Central memory CD4-positive, alpha-beta T cell (primary cell): ENCODE measurements around the gene KCNQ1OT1.
A peak's percentile ranks its signal among the peaks of the same experiment; 100 is the strongest.

ENCODE experiments used
- DNase-seq: peaks from one replicate; pipeline ENCODE4 v3.0.0; 2022
- total RNA-seq, 3 experiments: gene quantifications; one replicate each; lab custom pipeline; 2026; lab: John Stamatoyannopoulos, UW

Gene KCNQ1OT1
- total RNA-seq, result 5.3 to 34.1 (median 10.9) reads per million in 3 experiments

- DNase-seq, result peak; percentile 87
These were observed at the start of gene KCNQ1OT1 for GRCh38 chr11:2699531-2700414. TSS of gene KCNQ1OT1 (minus strand) at chr11:2699994.

DNA sequence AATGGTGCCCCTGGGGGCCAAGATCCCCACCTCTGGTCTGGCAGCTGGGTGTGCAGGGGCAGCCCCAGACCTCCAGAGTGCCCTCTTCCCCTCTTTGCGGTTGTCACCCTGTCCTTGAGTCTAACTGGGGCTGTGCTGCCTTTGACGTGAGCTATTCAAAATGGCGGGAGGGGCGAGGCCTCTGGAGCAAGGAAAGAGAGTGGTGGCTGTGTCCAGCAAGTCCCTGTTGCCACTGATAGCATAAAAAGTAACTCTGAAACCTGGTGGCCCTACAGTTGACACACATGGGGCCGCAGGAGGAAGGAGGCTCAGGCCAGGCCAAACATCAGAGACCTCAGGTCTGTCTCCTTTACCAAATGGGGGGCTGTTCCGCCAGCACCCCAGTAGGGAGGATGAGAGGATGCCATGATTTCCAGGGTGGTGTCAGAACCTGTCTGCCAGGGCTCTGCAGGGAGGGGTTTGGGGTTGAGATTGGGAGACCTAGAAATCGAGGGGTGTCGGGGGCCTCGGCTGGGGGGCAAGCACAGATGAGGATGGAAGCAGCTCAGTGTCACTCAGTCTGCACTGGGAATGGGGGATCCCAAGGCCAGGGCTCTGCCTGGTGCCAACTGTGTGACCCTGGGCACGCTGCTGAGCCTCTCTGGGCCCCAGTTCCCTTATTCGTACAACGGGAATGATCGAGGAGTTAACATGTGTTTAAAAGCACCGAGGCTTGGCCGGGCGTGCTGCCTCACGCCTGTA, 49.2 kb upstream of the KCNQ1OT1 start:
- DNase-seq, result no peak

DNA sequence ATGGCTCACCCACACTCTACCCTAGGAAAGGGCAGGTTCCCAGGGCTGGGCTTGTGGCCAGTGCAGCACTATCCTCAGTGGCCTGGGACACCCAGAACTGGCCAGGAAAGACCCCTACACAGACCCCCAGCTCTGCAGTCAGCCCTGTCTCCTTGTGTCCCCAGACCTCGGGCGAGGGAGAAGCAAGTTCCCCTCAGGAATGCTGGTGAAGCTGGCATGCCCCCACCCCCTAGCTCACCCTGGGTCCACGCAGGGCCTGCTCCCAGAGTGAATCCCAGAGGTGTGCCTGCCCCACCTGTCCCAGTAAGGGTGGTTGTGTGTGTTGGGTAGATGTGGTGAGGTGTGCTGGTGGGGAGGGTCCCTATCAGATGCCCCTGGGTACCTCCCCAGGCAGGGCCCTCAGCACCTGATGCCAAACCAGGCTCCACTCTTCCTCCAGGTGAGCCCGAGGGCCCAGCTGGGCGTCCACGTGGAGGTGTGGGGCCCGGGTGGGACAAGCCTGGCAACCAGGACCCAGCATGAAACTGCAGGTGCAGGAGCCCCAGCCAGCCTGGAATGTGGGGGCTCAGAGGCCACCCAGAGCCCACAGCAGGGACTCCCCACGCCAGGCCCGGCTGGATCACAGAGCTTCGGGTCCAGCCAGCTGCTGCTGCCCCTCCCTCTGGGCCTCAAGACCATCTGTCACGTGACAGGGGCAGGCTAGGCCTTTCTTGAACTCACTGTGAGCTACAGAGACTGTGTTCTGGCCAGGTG, 48.4 kb upstream of the KCNQ1OT1 start:
- DNase-seq, result no peak

- no peak for DNase-seq
These were observed 47.6 kb upstream of the KCNQ1OT1 start for GRCh38 chr11:2747248-2748027.

DNA sequence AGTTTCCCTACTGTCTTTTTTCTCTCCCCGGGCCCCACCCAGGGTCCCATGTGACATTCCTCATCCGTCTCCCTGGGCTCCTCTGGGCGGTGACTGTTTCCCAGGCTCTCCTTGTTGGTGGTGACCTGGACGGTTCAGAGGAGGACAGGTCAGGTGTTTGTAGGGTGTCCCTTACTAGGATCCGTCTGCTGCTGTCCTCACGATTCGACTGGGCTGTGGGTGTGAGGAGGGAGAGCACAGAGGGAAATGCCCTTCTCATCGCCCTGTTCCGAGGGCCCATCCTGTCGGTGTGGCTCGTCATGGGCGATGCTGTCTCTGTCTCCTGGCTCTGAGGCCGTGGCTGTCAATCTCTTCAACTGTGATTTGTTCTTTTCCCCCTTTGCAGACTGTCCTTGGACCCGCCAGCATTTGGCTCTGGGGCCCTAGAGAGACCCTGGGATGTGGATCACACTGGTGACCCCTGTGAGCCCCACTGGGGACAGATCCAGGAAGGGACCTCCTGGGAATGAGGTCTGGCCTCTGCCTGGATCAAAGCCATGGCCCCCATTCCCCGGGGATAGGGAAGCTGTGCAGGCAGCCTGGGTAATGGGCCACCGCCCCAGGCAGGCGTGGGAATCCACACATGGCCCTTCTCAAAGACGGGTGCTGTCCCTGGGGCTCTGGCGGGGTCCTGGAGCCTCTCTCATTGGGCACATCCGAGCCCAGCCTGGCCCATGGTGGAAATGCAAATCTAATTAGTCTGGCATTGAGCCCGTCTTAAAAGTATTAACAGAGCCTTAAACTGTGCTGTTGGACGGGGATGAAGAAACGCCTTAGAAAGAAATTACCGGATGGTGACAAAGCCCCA, 46.8 kb upstream of the KCNQ1OT1 start:
- DNase-seq, result no peak

DNA sequence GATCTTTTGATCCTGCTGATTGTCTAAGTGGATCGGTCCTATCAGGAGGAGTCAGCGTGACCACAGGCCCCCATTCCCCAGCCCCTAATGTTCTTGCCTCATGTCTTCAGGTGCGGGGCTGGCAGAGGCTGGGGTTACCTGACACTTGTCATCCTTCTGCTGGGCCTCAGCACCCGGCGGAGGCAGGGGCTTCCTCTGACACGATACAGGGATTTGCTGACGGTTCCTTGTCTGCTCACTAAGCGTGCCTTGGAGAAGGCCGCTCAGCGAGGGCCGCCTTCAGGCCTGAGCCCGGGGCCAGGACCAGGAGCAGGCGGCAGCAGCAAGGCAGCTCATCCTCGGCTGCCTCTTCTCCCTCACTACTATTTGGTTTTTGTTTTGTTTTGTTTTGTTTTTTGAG, 45.7 kb upstream of the KCNQ1OT1 start:
- no peak for DNase-seq

DNA sequence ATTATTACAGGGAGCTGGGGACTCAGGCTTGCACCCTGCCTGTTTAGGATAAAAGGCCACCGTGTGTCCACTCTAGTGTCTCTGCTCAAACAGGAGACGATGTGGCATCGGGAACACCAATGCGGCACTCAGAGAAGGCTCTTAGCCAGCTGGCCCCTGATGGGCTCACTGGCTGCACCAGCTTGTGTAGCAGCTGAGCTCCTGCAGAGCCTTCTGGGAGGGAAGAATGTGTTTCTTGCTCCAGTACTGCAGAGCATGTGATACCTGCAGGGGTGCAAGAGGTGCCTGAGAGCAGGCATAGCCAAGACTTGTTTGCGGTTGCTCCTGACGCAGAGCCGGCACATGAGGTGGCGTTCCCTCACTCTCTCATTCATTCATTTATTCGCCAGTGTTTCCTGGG, 44.4 kb upstream of the KCNQ1OT1 start:
- DNase-seq, result no peak

- no peak for DNase-seq
These were observed 43.8 kb upstream of the KCNQ1OT1 start for GRCh38 chr11:2743427-2744110.

GRCh38 chr11:2742611-2743426, 43.0 kb upstream of the KCNQ1OT1 start:
- no peak for DNase-seq

- no peak for DNase-seq
These were observed 42.4 kb upstream of the KCNQ1OT1 start for GRCh38 chr11:2742201-2742600.

GRCh38 chr11:2741377-2742131, 41.8 kb upstream of the KCNQ1OT1 start:
- DNase-seq, result no peak

GRCh38 chr11:2741006-2741376, 41.2 kb upstream of the KCNQ1OT1 start:
- DNase-seq, result no peak

DNA sequence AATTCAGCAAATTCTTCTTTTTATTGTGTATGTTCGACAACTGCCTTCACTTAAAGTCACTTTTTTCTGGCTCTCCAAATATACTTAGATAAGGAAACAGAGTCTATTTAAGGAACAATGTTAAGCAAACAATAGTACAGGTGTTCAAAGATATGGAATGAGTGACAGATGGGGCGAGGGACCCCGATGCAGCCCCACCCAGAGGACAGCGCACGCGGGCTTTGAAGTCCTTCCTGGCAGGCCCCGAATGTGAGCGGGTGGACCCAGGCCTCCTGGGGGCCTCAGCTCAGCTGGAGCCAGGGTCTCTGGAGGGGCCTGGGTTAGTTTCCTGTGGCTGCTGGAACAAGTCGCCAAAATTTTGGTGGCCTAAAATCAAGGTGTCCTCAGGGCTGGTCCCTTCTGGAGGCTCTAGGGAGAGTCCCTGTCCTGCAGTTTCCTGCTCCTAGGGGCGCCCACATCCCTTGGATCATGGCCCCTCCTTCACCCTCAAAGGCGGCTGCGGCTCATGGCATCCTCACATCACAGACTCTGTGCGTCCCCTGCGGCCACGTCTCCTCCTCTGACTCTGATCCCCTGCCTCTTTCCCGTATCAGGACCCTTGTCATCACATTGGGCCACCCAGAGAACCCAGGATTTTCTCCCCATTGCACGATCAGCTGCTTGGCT, 40.6 kb upstream of the KCNQ1OT1 start:
- no peak for DNase-seq

DNA sequence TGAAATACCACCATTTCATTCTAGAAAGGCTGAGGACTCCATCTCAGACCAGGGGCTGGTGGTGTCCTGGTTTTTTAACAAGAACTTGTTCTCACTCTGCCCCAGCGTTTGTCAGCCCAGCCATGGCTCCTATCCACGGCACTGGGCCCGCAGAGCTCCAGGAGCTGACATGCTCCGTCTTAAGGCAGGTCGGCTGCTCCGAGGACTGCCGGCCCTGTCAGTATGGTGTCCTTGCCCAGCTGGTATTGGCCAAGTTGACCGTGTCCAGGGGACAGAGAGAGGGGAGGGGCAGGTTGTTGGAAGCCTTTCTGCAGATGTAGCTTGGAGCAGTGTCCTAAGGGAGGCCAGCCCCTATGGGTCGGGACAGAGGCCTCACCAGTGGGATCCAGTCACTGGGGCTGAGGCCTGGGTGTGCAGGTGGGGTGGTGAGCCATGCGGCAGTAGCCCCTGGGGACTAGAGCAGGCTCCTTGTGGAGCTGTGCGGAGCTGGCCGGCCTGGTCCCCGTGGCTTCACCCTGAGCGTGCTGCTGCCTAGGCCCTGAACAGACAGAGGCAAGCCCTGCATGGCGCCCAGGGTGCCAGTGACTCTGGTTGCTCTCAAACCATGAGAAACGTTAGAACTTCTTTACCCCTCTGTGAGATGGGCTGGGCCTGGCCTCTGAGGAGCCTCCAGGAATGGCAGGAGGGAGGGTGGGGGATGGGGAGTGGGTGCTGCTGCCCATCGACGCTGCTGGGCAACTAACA, 39.9 kb upstream of the KCNQ1OT1 start:
- DNase-seq, result no peak

DNA sequence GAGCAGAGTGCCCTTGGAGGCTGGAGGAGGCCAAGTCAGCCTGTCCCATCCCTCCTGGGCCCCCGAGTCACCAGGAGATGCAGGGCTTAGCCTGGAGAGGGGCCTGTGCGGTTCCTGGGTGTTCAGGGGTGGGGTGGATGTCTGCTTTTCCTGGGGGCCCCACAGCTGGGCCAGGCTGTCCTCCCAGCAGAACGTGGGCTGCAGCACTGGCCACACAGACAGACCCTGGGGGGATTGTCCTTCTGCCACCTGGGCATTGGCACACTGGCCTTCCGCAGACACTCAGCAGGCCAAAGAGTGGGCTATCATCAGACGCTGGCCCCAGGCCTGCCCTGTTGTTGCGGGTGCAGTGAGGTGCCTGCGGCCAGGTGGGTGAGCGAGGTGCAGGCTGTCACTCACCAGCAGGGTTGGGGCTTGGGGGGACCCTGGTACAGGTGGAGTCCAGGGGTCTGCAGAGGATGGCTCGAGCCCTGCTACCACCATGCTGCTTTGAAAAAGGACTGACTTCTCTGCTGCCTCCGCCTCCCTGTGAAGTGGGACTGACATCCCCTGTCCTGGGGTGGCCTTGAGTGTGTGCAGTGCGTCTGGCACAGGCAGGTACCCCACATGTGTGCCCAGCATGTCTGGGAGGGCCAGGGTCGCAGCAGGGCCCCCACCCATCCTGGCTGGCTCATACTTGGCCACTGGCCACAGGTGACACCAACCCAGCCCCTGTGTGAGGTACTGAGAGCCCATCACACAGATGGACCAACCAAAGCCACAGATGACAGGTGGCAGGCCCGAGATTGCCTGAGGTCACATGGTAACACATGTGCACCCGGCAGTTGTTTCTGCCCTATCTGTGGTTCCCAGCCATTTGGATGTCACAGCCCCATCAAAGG, 39.0 kb upstream of the KCNQ1OT1 start:
- DNase-seq, result no peak

- DNase-seq, result no peak
These were observed 38.1 kb upstream of the KCNQ1OT1 start for GRCh38 chr11:2737866-2738265.

DNA sequence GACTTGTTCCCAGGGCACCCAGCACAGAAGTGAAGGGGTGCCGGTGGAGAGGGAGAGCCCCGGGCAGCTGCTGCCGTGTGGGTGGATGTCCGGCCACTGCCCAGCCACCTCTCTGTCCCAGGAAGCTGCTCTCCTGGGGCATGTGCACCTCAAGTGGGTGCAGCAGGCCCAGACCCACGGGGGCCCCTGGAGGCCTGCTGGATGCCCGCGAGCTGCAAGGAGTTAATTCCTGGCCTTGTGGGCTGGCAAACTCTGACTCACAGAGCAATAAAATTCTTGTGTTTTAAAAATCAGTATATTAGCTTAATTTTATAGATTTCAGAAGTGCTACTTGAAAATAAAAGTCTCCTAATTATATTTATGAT, 37.4 kb upstream of the KCNQ1OT1 start:
- no peak for DNase-seq
